Osteoblast (primary cell): ENCODE results near the gene NUP214. TPM values are rescaled to one million over a fixed set of nuclear protein-coding genes. Genes with fewer than 3 reads are reported as not detected.

ENCODE experiments used
- DNase-seq: peaks from one replicate; pipeline ENCODE4 v3.0.0; 2011; ENCODE audit warnings: low spot score, mixed read lengths; ENCODE audit not compliant: insufficient read length; ENCODE audit errors: missing footprints
- H2AFZ ChIP-seq: 2 replicates; pipeline ENCODE4 v1.6.0; 2011; ENCODE audit warnings: mild to moderate bottlenecking, low read length
- H3K27ac ChIP-seq: 2 replicates; pipeline ENCODE4 v1.5.1; 2011; ENCODE audit warnings: mild to moderate bottlenecking, low read depth, low read length, moderate library complexity
- H3K27me3 ChIP-seq: 2 replicates; pipeline ENCODE4 v1.6.0; 2012; ENCODE audit warnings: mild to moderate bottlenecking, control low read depth, inconsistent platforms, low read length, moderate library complexity; ENCODE audit not compliant: insufficient read depth
- H3K36me3 ChIP-seq: 2 replicates; pipeline ENCODE4 v1.5.1; 2011; ENCODE audit warnings: mild to moderate bottlenecking, low read length, control low read depth, moderate library complexity; ENCODE audit not compliant: insufficient read depth
- H3K4me1 ChIP-seq: 2 replicates; pipeline ENCODE4 v1.5.1; 2011; ENCODE audit warnings: mild to moderate bottlenecking, low read length, control low read depth, moderate library complexity; ENCODE audit not compliant: insufficient read depth
- H3K4me2 ChIP-seq: 2 replicates; pipeline ENCODE4 v1.6.0; 2011; ENCODE audit warnings: mild to moderate bottlenecking, low read length; ENCODE audit not compliant: insufficient read depth
- H3K4me3 ChIP-seq: fragments of 200-600 bp; sonication (generic); 3 replicates; pipeline ENCODE4 v1.5.1; 2012; ENCODE audit warnings: mild to moderate bottlenecking, low read length, inconsistent platforms; ENCODE audit not compliant: insufficient read depth
- H3K79me2 ChIP-seq: 2 replicates; pipeline ENCODE4 v1.6.0; 2012; ENCODE audit warnings: mild to moderate bottlenecking, low read length, control low read depth, inconsistent platforms; ENCODE audit not compliant: insufficient read depth
- H3K9me3 ChIP-seq: 2 replicates; pipeline ENCODE4 v1.5.1; 2011; ENCODE audit warnings: low read depth, low read length, control low read depth
- H4K20me1 ChIP-seq: 2 replicates; pipeline ENCODE4 v1.6.0; 2012; ENCODE audit warnings: mild to moderate bottlenecking, low read length, control low read depth; ENCODE audit not compliant: insufficient read depth
- CTCF ChIP-seq: IDR thresholded peaks from 2 replicates; pipeline ENCODE4 v1.5.1; 2011; ENCODE audit warnings: mild to moderate bottlenecking, low read depth, low read length, moderate library complexity; ENCODE audit errors: extremely low read depth
- total RNA-seq: library from RNA; depleted of rRNA; stranded (reverse); fragments of >200 nt; gene quantifications from 2 replicates; pipeline ENCODE4 v1.2.3, GENCODE V29; 2012

NUP214 gene
- total RNA-seq, 1 donor: 17.7 TPM

GRCh38 chr9:131117121-131117761 is 8.1 kb upstream of the NUP214 start:
- Histone ChIP-seq H3K36me3 (no peaks in the 10 kb centered on the region), H3K27me3 (peaks cover 7% of the 10 kb centered on the region), H2AFZ (peak overlapping the region; percentile 34), H3K4me1 (peaks cover 4% of the 10 kb centered on the region), H3K79me2 (no peaks in the 10 kb centered on the region), H3K4me3 (no peak overlapping the region), H4K20me1 (no peaks in the 10 kb centered on the region), H3K27ac (no peak overlapping the region), H3K9me3 (no peaks in the 10 kb centered on the region), H3K4me2 (no peak overlapping the region)
- DNase-seq: peak; percentile 61
- TF ChIP-seq CTCF: no peak

- Histone ChIP-seq H2AFZ (no peak overlapping the region), H3K36me3 (no peaks in the 10 kb centered on the region), H3K27me3 (peaks cover 3% of the 10 kb centered on the region), H4K20me1 (no peaks in the 10 kb centered on the region), H3K4me2 (no peak overlapping the region), H3K27ac (no peak overlapping the region), H3K9me3 (no peaks in the 10 kb centered on the region), H3K79me2 (no peaks in the 10 kb centered on the region), H3K4me1 (peaks cover 4% of the 10 kb centered on the region), H3K4me3 (no peak overlapping the region)
- TF ChIP-seq CTCF: no peak
- no peak for DNase-seq
Measured at GRCh38 chr9:131117762-131118145, 7.6 kb upstream of the NUP214 start.

DNA sequence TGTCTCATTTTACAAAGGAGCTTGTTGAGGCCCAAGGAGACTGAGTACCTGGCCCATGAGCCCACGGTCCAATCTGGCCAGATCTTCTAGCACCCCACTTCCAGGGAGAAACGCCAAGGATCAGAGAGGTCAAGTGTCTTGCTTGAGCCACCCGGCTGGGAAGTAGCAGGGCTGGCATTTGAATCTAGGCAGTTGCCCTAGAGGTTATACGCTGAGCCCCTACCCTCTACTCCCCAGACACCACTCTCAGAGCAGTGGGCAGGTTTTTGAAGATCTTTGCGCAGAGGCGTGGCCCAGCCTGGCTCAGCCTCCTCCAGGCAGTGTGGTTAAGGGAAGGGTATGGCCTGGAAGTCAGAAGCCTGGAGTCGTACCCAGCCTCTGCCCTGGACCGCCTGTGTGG is 5.8 kb upstream of the NUP214 start:
- no peak for TF ChIP-seq CTCF
- Histone ChIP-seq H3K4me1 (peaks cover 6% of the 10 kb centered on the region), H2AFZ (no peak overlapping the region), H3K27me3 (peaks cover 3% of the 10 kb centered on the region), H3K4me3 (no peak overlapping the region), H3K36me3 (no peaks in the 10 kb centered on the region), H3K27ac (no peak overlapping the region), H4K20me1 (no peaks in the 10 kb centered on the region), H3K9me3 (no peaks in the 10 kb centered on the region), H3K79me2 (no peaks in the 10 kb centered on the region), H3K4me2 (no peak overlapping the region)
- DNase-seq: no peak

DNA sequence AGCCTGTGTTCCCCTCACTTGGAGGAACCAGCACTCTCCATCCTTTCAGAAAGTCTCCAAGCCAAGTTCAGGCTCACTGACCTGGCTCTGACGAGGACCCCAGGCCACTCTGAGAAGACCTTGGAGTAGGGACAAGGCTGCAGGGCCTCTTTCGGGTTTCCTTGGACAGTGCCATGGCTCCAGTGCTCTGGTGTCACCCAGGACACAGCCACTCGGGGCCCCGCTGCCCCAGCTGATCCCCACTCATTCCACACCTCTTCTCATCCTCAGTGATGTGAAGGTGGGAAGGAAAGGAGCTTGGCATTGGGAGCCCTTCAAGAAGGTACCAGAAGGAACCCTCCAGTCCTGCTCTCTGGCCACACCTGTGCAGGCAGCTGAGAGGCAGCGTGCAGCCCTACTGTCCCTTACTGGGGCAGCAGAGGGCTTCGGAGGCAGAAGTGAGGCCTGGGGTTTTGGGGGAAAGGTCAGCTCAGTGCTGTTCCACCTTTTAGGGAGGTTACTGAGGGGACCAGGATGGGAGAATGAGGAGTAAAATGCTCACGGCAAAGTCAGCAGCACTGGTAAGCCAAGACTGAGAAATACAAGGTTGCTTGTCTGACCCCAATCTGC is 4.7 kb upstream of the NUP214 start:
- no peaks in the 10 kb centered on the region for H3K9me3 ChIP-seq
- no peak overlapping the region for H3K4me2 ChIP-seq
- no peaks in the 10 kb centered on the region for H4K20me1 ChIP-seq
- peaks cover 3% of the 10 kb centered on the region for H3K27me3 ChIP-seq
- H3K79me2 ChIP-seq: peaks cover 3% of the 10 kb centered on the region
- peaks cover 11% of the 10 kb centered on the region for H3K4me1 ChIP-seq
- H3K27ac ChIP-seq: no peak overlapping the region
- no peak overlapping the region for H2AFZ ChIP-seq
- no peak for TF ChIP-seq CTCF
- no peak overlapping the region for H3K4me3 ChIP-seq
- H3K36me3 ChIP-seq: no peaks in the 10 kb centered on the region
- DNase-seq: no peak
